ENCODE data around the gene TBC1D9B.
A peak's percentile ranks its signal among the peaks of the same experiment; 100 is the strongest.

The TBC1D9B gene

DNA sequence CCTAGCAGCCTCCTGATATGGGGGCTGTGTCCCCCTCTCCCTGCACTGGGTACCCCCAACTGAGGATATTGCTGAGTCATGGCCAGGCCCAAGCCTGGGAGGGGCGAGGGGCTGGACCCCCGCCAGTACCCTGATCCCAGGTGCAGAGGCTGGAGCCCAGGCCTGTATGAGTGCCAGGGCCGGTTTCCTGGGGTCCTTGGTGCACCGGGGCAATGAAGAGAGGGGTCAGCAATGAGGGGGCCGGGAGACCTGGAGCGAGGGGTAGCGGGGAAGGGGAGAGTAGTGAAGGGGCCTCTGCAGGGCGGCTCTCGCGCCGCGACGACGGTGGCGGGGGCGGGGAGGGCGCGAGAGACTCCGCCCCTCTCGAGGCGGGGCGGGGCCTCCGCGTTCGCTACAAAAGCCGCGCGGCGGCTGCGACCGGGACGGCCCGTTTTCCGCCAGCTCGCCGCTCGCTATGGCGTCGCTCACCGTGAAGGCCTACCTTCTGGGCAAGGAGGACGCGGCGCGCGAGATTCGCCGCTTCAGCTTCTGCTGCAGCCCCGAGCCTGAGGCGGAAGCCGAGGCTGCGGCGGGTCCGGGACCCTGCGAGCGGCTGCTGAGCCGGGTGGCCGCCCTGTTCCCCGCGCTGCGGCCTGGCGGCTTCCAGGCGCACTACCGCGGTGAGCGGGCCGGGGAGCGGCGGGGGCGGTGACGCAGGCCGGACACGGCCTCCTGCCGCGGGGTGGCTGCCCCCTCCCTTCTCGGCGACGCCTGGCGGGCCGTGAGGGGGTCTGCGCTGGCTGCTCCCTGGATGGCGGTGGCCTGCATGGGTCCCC, 87.0 kb downstream of the TBC1D9B start, which contains the start of gene SQSTM1:
Gene SQSTM1 (plus strand): TSS at position 423 of the 815 bp plus-strand sequence. CDS start 32 bp downstream, at position 455.
- Histone ChIP-seq H3K9me3 (no peaks in the 10 kb centered on the region), H3K4me2 (peak within 1 kb of the TSS; percentile 98), H3K36me3 (peaks cover 35% of the 10 kb centered on the region), H3K27me3 (peaks cover 30% of the 10 kb centered on the region), H3K9ac (peak within 1 kb of the TSS; percentile 92), H3K27ac (peak within 1 kb of the TSS; percentile 91), H3K4me1 (peaks cover 57% of the 10 kb centered on the region), H4K20me1 (peaks cover 56% of the 10 kb centered on the region), H3K4me3 (peak within 1 kb of the TSS; percentile 81)
- no peak for TF ChIP-seq Cebpa-rat (IDR thresholded peaks at IDR 0.05)

DNA sequence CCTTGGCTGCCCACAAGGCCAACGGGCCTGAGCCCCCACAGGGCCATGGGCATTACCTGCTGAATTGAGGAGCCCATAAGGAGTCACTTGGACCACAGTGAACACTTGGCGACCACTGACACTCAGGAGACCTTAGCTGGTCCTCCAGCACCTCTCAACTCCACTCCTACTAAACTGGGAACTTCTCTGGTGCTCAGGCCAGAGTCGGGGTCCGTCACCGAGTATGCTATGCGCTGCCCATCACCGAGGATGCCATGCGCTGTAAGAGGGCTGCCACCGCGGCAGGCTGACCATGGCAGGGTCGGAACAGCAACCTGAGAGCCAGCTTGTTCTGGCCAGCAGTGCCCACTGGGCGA, 87.6 kb downstream of the TBC1D9B start:
- peak overlapping the region; percentile 91 for H3K27ac ChIP-seq
- H3K9ac ChIP-seq = peak overlapping the region; percentile 92

DNA sequence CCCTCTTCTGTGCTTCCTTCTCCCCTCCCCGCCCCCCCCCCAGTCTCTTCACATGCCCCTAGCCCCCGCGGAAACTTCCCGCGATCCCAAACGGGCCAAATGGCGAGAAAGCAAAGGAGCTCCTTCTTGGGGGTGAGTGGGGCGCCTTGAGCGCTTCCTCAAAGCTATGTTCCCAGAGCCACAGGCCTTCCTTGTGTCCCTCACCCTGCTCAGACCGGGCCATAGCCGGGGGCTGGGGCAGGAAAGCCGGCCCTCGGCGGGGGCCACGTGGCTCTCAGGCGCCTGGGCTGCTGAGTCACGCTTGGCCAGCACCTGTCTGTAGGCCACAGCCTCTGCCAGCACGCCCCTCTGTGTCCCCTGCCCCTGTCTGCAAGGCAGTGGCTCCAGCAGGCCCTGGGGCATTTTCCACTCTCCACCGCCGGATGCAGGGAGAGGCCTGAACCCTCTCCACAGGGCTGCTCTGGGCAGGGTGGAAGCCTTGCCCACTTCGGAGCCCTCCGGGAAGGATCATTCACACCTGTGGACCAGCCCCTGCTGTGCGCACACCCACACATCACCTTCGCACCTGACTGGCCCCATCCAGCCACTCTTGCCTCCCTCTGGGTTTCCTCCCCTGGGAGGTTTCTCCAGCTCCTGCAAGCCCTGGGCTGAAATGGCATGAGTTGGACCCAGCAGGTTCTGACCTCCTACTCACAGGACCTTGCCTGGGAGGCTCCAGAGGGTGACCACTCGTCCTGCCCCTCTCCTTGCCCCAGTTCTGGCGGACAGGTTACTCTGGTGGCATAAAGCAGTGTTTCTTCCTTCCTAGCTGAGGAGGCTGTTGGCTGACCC, 88.2 kb downstream of the TBC1D9B start:
- TF ChIP-seq Cebpa-rat (IDR thresholded peaks at IDR 0.05) = no peak
- Histone ChIP-seq H3K4me3 (peak overlapping the region; percentile 81), H3K4me1 (peaks cover 57% of the 10 kb centered on the region)

More for the DNA sequence above, 87.6 kb downstream of the TBC1D9B start:
- H4K20me1 ChIP-seq = peaks cover 51% of the 10 kb centered on the region
- H3K9me3 ChIP-seq = no peaks in the 10 kb centered on the region
- peak overlapping the region; percentile 98 for H3K4me2 ChIP-seq
- peak overlapping the region; percentile 81 for H3K4me3 ChIP-seq
- H3K36me3 ChIP-seq = peaks cover 35% of the 10 kb centered on the region
- peaks cover 57% of the 10 kb centered on the region for H3K4me1 ChIP-seq
- peaks cover 34% of the 10 kb centered on the region for H3K27me3 ChIP-seq
- no peak for TF ChIP-seq Cebpa-rat (IDR thresholded peaks at IDR 0.05)

DNA sequence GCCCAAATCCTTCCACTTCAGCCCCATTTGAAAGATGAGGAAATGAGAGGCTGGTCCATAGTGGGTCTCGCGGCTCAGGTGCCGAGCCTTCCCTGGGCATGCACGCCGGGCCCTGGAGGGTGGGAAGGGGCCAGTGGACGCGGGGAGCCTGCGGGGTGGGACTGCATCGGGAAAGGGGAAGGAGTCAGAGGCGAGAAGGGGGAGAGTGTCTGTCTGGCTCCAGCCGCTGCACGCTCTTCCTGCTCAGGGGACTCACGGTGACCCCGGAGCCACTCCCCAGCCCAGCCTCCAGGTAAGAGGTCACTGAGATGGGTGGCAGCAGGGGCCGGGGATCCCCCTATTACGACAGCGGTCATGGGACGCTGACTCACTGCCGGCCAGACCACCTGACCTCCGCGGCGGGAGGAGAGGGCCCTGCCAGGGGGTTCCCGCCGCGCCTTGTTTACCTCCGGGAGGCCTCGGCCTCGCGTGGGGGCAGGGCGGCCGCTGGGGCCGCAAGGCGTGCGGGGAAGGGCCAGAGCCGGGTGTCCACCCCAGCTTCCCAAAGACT, 88.9 kb downstream of the TBC1D9B start:
- Histone ChIP-seq H3K27me3 (peaks cover 34% of the 10 kb centered on the region), H3K4me3 (peak overlapping the region; percentile 81), H3K4me1 (peaks cover 57% of the 10 kb centered on the region), H4K20me1 (peaks cover 42% of the 10 kb centered on the region), H3K9me3 (no peaks in the 10 kb centered on the region), H3K9ac (peak overlapping the region; percentile 92), H3K27ac (peak overlapping the region; percentile 91), H3K36me3 (peaks cover 35% of the 10 kb centered on the region), H3K4me2 (peak overlapping the region; percentile 98)
- no peak for TF ChIP-seq Cebpa-rat (IDR thresholded peaks at IDR 0.05)

More for the DNA sequence above, 88.2 kb downstream of the TBC1D9B start:
- Histone ChIP-seq H3K4me2 (peak overlapping the region; percentile 98), H3K27ac (peak overlapping the region; percentile 91), H3K27me3 (peaks cover 34% of the 10 kb centered on the region), H3K9ac (peak overlapping the region; percentile 92), H3K9me3 (no peaks in the 10 kb centered on the region), H3K36me3 (peaks cover 35% of the 10 kb centered on the region), H4K20me1 (peaks cover 45% of the 10 kb centered on the region)

DNA sequence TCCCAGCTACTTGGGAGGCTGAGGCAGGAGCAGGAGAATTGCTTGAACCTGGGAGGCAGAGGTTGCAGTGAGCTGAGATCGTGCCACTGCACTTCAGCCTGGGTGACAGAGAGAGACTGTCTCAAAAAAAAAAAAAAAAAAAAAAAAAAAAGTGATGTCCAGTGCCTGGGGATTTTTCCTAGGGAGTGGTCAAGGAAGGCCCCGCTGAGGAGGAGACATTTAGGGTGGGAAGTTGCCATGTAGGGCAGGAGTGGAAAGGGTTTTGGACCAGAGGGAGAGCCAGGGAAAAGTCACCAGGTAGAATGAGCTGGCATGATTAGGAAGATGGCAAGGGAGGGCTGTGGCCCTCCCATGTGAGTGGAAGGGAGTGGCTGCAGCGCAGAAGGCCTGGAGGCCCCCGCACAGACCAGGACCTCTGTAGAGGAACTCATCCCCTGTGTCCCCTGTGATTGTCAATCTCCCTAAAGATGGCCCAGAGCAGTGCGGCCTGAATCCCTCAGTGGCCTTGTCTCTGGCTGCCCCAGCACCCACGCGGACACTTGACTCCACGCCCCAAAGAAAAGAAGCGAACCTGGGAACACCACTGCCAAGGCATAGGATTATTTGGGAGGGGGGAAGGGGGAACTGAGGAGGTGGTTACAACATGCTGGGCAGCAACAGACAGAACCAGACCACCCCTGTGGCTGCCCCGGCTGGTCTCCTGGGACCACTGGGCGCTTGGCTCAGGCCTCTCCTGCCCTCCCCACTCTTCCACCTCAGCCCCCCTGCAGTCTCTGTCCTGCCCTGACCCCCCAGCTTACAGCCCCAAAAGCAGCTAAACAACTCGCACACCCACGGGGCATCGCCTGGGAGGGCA, 89.6 kb downstream of the TBC1D9B start:
- peaks cover 57% of the 10 kb centered on the region for H3K4me1 ChIP-seq

DNA sequence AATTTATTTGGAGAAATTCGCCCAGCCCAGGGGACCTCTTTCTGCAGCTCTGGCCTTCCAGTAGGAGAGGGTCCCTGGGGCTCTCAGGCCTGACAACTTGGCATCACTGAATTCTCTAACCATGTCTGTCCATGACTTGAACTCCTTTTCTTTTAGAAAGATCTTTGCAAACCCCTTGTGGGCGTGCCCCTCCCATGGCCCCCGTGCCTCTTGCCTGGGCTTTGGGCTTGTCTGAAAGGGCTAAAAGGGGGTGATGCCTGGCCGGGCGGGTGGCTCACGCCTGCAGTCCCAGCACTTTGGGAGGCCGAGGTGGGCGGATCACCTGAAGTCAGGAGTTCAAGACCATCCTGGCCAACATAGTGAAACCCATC, 90.2 kb downstream of the TBC1D9B start:
- H3K9me3 ChIP-seq = no peaks in the 10 kb centered on the region
- H3K27me3 ChIP-seq = peaks cover 34% of the 10 kb centered on the region
- peak overlapping the region; percentile 58 for H3K4me3 ChIP-seq
- no peak for TF ChIP-seq Cebpa-rat (IDR thresholded peaks at IDR 0.05)
- H4K20me1 ChIP-seq = peaks cover 30% of the 10 kb centered on the region
- H3K27ac ChIP-seq = no peak overlapping the region
- H3K4me2 ChIP-seq = peak overlapping the region; percentile 81
- peaks cover 50% of the 10 kb centered on the region for H3K4me1 ChIP-seq
- no peak overlapping the region for H3K9ac ChIP-seq
- H3K36me3 ChIP-seq = peaks cover 35% of the 10 kb centered on the region

More for the DNA sequence above, 89.6 kb downstream of the TBC1D9B start:
- no peaks in the 10 kb centered on the region for H3K9me3 ChIP-seq
- peaks cover 37% of the 10 kb centered on the region for H4K20me1 ChIP-seq
- H3K36me3 ChIP-seq = peaks cover 35% of the 10 kb centered on the region
- H3K9ac ChIP-seq = peak overlapping the region; percentile 92
- no peak for TF ChIP-seq Cebpa-rat (IDR thresholded peaks at IDR 0.05)
- H3K27me3 ChIP-seq = peaks cover 34% of the 10 kb centered on the region
- peak overlapping the region; percentile 98 for H3K4me2 ChIP-seq
- peak overlapping the region; percentile 81 for H3K4me3 ChIP-seq
- peak overlapping the region; percentile 91 for H3K27ac ChIP-seq

DNA sequence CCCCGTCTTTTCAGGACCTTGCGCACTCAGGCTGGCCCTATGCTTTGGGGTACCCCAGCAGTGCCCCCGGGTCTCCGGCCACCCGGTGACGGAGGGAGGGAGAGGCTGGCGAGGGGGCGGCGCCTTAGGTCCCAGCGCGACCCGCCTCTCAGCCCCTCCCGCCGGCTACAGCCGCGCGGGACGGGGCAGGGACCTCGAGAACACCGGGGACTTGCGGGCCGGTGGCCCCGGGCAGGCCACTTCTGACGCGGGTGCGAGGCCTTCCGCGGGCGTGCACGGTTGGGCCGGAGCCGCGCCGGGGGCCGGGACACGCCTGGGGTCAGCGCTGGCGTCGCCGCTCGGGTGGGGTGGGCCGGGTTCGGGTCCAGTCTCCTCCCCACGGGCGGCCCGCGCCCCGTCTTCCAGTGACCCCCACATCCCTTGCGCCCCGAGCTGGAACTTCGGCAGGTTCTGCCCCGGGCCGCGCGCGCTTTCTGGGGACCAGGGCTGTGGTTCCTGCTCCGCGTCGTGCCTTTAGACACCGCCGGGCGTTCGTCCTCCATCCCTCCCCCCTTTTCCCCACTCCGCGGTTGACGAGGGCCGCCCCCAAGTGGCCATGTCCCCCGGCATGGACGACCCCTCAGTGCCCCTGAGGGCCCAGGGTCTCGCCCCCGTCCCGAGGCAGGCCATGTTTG, 90.8 kb downstream of the TBC1D9B start:
- no peak for TF ChIP-seq Cebpa-rat (IDR thresholded peaks at IDR 0.05)
- Histone ChIP-seq H3K4me2 (peak overlapping the region; percentile 81), H3K4me1 (peaks cover 45% of the 10 kb centered on the region), H4K20me1 (peaks cover 25% of the 10 kb centered on the region), H3K9me3 (no peaks in the 10 kb centered on the region), H3K27ac (no peak overlapping the region), H3K27me3 (peaks cover 34% of the 10 kb centered on the region), H3K9ac (0 out of 2 replicates have a peak overlapping the region, but pooled peaks have one; percentile 27), H3K36me3 (peaks cover 38% of the 10 kb centered on the region), H3K4me3 (peak overlapping the region; percentile 58)

DNA sequence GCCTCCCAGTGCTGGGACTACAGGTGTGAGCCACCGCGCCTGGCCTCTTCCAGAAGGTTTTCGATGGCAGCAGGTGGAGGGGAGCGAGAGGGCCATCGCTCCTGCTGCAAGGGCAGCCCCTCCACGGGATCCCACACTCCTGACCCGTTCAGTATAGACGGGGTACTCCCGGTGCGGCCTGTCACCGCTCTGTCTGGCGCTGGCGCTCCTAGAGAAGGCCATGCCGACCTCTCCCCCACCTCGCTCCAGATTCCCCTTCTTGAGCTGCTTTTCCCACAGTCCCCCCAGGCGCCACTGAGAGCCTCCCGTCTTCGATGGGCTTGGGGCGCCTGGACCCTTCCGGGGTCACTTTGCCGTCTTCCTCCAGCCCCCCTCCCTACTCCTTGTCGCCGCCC, 91.3 kb downstream of the TBC1D9B start:
- peak overlapping the region; percentile 81 for H3K4me2 ChIP-seq
- TF ChIP-seq Cebpa-rat (IDR thresholded peaks at IDR 0.05) = no peak
- no peak overlapping the region for H3K27ac ChIP-seq
- H3K9me3 ChIP-seq = no peaks in the 10 kb centered on the region
- peaks cover 20% of the 10 kb centered on the region for H4K20me1 ChIP-seq
- peaks cover 34% of the 10 kb centered on the region for H3K27me3 ChIP-seq
- H3K4me1 ChIP-seq = peaks cover 42% of the 10 kb centered on the region
- peaks cover 44% of the 10 kb centered on the region for H3K36me3 ChIP-seq
- H3K9ac ChIP-seq = no peak overlapping the region
- peak overlapping the region; percentile 58 for H3K4me3 ChIP-seq
